C4-2B (cell line): ENCODE results near the gene CEP20.

Experiments
- ZFX ChIP-seq: fragments of 450-650 bp; IDR thresholded peaks from 2 replicates; pipeline ENCODE4 v1.6.1; 2017
- TF ChIP-seq, protein P1 (sequence below): fragments of 450-650 bp; conservative IDR thresholded peaks from 2 replicates; pipeline ENCODE4 v1.5.1; 2017; ENCODE audit warnings: mild to moderate bottlenecking

DNA sequence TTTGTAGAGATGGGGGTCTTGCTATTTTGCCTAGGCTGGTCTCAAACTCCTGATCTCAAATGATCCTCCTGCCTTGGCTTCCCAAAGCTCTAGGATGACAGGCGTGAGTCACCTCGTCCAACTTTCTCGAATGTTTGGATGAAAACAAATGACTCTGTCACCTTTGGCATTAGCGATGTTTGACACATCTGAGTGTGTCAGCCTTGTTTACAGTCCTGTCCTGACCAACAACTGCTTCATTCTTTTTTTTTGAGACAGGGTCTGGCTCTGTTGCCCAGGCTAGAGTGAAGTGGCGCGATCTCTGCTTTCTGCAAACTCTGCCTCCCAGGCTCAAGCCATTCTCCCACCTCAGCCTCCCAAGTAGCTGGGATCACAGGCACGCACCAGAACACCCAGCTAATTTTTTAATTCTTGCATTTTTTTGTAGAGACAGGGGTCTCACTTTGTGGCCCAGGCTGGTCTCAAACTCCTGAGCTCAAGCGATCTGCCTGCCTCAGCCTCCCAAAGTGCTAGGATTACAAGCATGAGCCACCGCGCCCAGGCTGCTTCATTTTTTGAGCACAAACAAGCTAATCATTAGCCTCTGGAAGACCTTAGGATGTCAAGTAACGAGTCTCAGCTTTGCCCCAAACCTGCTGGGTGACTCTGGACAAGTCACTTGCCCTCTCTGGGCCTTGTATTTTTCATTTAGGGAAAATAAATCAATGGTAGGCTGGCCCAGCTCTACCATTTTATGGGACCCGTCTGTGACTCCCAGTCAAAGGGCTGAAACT, 39.0 kb downstream of the CEP20 start:
- TF ChIP-seq, protein P1, sequence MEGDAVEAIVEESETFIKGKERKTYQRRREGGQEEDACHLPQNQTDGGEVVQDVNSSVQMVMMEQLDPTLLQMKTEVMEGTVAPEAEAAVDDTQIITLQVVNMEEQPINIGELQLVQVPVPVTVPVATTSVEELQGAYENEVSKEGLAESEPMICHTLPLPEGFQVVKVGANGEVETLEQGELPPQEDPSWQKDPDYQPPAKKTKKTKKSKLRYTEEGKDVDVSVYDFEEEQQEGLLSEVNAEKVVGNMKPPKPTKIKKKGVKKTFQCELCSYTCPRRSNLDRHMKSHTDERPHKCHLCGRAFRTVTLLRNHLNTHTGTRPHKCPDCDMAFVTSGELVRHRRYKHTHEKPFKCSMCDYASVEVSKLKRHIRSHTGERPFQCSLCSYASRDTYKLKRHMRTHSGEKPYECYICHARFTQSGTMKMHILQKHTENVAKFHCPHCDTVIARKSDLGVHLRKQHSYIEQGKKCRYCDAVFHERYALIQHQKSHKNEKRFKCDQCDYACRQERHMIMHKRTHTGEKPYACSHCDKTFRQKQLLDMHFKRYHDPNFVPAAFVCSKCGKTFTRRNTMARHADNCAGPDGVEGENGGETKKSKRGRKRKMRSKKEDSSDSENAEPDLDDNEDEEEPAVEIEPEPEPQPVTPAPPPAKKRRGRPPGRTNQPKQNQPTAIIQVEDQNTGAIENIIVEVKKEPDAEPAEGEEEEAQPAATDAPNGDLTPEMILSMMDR = no peak
- no peak for TF ChIP-seq ZFX
